Activated naive CD4-positive, alpha-beta T cell treated with anti-CD3 and anti-CD28 coated beads, Interleukin-2, amount 50 U/mL, for 24 hours (primary cell): ENCODE data around the gene LRRC4C.
"Not testable (repeated sequence)": the region's sequence is repeated elsewhere in the genome, so short reads cannot be mapped to it uniquely, and the experiment has no call there.

Experiments
- H3K27ac Mint-ChIP-seq: one replicate; pipeline ENCODE4 v1.8.0; 2021; ENCODE audit warnings: mild to moderate bottlenecking, mixed read lengths
- H3K27me3 Mint-ChIP-seq: one replicate; pipeline ENCODE4 v1.8.0; 2021; ENCODE audit warnings: mixed read lengths
- H3K36me3 Mint-ChIP-seq: one replicate; pipeline ENCODE4 v1.8.0; 2021; ENCODE audit warnings: mixed read lengths
- H3K4me1 Mint-ChIP-seq: one replicate; pipeline ENCODE4 v1.8.0; 2021; ENCODE audit warnings: mixed read lengths
- H3K4me3 Mint-ChIP-seq: one replicate; pipeline ENCODE4 v1.8.0; 2021; ENCODE audit warnings: mild to moderate bottlenecking, mixed read lengths
- H3K9me3 Mint-ChIP-seq: one replicate; pipeline ENCODE4 v1.8.0; 2021; ENCODE audit warnings: mixed read lengths

The LRRC4C gene

DNA sequence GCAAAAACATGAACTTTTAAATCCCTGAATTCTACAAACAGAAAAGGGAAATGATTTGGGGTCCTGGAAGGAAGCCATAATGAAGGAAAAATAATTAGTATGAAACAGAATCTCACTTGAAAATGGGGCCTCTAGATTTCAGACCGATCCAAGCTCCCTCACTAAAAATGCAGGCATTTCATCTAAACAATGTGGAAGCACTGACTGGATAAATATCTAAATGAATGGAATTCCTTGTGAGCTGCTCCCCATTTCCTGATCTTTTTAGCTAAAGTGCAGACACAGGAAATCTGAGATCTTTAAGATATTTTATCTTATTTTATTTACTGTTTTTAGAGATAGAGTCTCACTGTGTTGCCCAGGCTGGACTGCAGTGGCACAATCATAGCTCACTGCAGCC, 1255.8 kb downstream of the LRRC4C start:
- no peaks in the 10 kb centered on the region for H3K27me3 Mint-ChIP-seq
- H3K4me3 Mint-ChIP-seq, result no peak overlapping the region
- H3K4me1 Mint-ChIP-seq, result no peaks in the 10 kb centered on the region
- peaks cover 16% of the 10 kb centered on the region for H3K9me3 Mint-ChIP-seq
- no peaks in the 10 kb centered on the region for H3K36me3 Mint-ChIP-seq
- no peak overlapping the region for H3K27ac Mint-ChIP-seq

DNA sequence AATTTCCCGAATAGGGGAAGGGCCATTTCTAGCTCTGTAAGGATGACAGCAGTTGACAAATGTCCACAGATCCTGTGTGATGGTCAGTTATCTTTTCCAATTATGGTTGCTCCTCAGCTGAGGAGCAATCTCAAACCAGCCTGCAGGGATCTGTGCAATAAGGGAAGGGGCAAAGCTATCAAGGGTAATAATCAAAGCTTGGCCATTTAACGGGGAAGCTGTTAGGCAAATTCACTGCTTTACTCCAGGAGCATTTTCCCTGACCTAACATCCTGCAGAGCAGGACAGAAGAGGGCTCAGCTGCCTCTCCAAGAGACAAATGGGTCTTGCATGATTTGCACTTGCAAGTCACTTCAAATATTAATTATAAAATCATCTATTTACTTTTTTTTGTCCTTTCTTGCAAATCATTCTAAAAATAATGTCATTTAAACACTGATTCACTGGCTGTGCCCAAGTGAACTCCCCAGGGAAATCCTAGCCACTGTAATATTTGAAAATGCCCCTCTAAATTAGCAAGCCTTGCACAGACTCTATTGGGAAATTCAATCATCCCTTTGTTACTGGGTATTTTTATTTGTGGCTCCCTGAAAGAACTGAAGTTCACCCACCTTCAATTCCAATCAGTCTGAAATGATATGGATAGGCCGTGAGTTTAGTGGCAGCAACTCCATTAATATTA, 1256.7 kb downstream of the LRRC4C start:
- no peak overlapping the region for H3K4me3 Mint-ChIP-seq
- no peaks in the 10 kb centered on the region for H3K36me3 Mint-ChIP-seq
- H3K27ac Mint-ChIP-seq, result no peak overlapping the region
- no peaks in the 10 kb centered on the region for H3K4me1 Mint-ChIP-seq
- peaks cover 17% of the 10 kb centered on the region for H3K9me3 Mint-ChIP-seq
- no peaks in the 10 kb centered on the region for H3K27me3 Mint-ChIP-seq

DNA sequence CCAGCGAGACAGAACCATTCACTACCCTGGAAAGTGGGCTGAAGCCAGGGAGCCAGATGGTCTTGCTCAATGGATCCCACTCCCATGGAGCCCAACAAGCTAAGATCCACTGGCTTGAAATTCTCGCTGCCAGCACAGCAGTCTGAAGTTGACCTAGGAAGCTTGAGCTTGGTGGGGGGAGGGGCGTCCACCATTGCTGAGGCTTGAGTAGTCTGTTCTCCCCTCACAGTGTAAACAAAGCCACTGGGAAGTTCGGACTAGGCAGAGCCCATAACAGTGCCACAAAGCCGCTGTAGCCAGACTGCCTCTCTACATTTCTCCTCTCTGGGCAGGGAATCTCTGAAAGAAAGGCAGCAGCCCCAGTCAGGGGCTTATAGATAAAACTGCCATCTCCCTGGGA, 1266.9 kb downstream of the LRRC4C start:
- not testable (repeated sequence) for H3K27me3 Mint-ChIP-seq, H3K9me3 Mint-ChIP-seq, H3K4me3 Mint-ChIP-seq, H3K4me1 Mint-ChIP-seq, H3K27ac Mint-ChIP-seq, H3K36me3 Mint-ChIP-seq

DNA sequence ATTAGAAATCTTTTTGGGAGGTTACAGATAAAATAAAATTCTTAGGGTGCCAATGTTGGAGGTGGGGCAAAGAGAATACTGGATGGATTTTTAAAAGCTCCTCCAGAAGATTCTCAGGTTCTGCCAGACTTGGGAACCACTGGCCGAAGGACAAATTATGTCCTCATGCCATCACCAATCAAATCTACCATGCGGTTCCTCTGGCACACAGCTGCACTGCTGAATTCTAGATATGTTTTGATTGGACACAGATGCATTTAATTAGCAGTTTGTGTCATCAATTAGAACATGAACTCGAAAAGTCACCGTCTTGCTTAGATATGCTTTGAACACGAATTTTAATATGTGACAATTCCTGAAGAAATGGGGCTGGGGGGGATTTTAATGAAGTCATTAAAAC, 1269.2 kb downstream of the LRRC4C start:
- Mint-ChIP-seq H3K27me3 (no peaks in the 10 kb centered on the region), H3K27ac (no peak overlapping the region), H3K36me3 (no peaks in the 10 kb centered on the region), H3K9me3 (peaks cover 5% of the 10 kb centered on the region), H3K4me1 (no peaks in the 10 kb centered on the region), H3K4me3 (no peak overlapping the region)

DNA sequence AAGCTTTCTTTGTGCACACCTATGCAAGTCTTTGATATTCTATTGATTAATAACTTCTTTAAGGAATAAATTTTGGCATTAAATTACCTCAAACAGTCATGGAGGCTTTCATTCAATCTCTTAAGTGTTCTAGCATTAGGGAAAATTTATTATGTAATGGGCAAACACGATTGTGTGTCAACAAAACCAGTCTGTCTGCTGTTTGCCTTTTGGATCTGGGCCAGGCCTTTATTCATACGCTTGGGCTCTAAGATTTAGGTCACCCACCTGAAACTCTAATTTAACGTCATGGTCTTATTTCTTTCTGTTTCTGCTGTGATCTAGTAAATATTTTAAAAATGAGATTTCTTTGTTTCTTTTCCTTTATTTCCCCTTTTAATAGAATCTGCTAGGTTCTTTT, 1270.6 kb downstream of the LRRC4C start:
- Mint-ChIP-seq H3K4me3 (no peak overlapping the region), H3K27ac (no peak overlapping the region), H3K36me3 (no peaks in the 10 kb centered on the region), H3K4me1 (no peaks in the 10 kb centered on the region), H3K9me3 (peaks cover 5% of the 10 kb centered on the region), H3K27me3 (no peaks in the 10 kb centered on the region)

DNA sequence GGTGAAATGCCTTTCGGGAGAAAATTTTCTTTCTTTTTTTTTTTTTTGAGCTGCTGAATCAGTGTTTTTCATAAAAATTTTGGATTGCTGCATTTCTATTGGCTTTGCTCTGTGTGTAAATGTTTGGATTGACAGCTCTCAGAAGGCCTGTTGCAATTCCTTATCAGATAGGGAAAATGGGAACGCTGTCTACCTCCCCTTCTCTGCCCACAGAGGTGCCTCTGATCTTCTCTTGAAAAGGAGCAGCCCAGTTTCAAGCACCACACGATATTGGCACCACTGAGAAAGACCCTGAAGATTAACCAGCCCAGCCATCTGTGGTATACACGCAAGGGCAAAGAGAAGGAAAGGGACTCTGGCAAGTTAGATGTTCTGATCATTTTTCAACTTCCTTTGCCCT, 1272.2 kb downstream of the LRRC4C start:
- Mint-ChIP-seq H3K4me1 (no peaks in the 10 kb centered on the region), H3K27me3 (no peaks in the 10 kb centered on the region), H3K4me3 (no peak overlapping the region), H3K27ac (no peak overlapping the region), H3K9me3 (no peaks in the 10 kb centered on the region), H3K36me3 (no peaks in the 10 kb centered on the region)

DNA sequence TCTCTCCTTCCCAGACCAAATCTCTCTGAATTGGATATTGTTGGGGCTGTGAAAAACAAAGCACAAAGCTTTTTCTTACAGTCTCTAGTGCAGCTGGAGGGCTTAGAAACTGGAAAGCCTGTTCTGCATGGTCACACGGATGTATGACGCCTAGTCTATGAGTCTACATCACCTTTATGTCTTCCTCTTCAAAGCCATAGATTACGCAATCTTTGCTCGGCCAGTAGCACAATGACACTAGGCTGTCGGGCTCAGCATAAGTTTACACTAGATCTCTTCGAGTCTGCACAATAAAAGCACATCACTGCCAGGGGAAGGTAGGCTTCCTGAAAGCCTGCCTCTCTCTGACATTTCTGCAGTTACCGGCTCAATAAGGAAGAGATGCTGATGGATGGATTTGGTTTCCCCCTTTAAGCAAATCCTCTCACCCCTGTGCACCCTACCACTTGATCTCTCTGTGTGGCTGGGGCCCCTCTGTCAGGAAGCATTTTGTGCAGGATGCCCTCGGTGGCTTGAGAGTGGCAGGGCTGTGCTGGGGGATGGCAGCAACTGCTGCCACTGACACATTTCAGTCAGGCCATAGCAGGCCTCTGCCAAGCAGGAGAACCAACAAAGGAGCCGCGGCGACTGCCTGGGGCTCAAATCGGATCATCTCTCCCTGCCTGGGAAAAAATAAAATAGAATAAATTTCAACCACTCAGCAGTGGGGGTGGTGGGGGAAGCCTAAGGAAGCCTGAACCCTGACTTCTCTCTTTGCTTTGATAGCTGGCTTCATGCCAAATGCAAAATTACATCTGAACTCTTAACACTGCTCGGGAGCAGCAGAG, 1272.8 kb downstream of the LRRC4C start:
- Mint-ChIP-seq H3K4me3 (no peak overlapping the region), H3K36me3 (no peaks in the 10 kb centered on the region), H3K9me3 (no peaks in the 10 kb centered on the region), H3K27me3 (no peaks in the 10 kb centered on the region), H3K27ac (no peak overlapping the region), H3K4me1 (no peaks in the 10 kb centered on the region)

DNA sequence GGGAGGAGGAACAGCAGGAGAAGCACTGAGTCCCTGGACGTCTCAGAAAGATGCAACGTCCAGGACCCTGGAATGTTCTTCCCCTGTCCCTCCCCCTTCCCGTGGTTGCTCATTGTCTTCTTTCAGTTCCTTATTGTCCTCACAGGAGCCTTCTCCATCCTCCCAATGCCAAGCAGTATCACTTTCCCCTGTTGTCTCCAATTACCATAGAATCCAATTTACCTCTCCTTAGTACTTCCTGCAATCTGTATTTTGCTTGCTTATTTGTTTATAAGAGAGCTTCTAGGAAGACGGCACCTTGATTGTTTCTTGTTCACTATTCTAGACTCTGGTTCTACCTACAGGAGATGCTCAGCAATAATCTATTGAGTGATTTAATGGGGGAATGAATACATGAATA, 1273.7 kb downstream of the LRRC4C start:
- H3K9me3 Mint-ChIP-seq, result no peaks in the 10 kb centered on the region
- no peaks in the 10 kb centered on the region for H3K36me3 Mint-ChIP-seq
- no peaks in the 10 kb centered on the region for H3K4me1 Mint-ChIP-seq
- H3K27ac Mint-ChIP-seq, result no peak overlapping the region
- no peak overlapping the region for H3K4me3 Mint-ChIP-seq
- H3K27me3 Mint-ChIP-seq, result no peaks in the 10 kb centered on the region

DNA sequence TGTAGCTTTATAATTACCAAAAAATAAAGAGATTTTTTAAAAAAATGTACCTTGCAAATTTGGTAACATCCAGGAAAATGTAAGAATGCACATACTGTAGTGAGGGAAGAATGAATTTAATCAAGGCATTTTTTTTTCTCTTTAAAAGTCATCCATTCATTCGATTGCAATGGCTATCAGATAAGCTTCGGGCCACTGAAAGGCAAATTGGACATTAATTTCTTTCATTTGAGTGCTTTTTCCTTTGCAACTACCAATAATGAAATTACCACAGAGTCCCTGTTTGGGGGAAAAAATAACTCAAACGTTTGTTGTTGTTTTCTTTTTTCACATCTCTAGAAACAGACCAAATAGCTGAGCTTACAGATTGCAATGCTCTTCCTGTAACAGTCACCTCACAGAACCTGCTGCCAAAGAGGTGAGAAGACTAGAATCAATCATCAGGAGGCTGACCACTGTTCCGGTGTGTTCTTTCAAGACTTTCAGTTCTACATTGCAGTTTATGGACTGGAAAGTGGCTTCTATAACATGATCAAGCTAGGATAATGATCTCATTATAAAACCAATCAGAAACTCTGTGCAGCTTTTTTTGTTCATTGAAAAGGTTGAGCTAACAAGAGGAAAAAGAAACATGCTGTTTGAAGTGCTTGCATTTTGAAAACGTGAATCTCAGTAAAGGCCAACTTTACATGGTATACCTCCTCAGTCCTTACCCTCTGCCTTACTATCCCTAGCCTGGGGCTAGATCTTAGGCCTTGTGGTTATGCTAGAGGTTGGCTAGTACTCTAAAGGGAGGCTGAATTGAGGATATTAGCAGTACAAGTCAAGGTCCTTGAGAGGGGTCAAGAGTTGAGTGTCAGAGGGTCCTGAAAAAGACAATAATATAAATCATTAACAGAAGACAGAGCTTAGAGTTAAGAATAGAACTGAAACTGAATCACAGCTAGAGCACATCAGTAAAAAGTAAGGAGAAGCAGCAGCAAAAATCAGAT, 1276.1 kb downstream of the LRRC4C start:
- H3K36me3 Mint-ChIP-seq, result no peaks in the 10 kb centered on the region
- no peaks in the 10 kb centered on the region for H3K9me3 Mint-ChIP-seq
- H3K27me3 Mint-ChIP-seq, result no peaks in the 10 kb centered on the region
- H3K4me1 Mint-ChIP-seq, result no peaks in the 10 kb centered on the region
- H3K4me3 Mint-ChIP-seq, result no peak overlapping the region
- no peak overlapping the region for H3K27ac Mint-ChIP-seq

DNA sequence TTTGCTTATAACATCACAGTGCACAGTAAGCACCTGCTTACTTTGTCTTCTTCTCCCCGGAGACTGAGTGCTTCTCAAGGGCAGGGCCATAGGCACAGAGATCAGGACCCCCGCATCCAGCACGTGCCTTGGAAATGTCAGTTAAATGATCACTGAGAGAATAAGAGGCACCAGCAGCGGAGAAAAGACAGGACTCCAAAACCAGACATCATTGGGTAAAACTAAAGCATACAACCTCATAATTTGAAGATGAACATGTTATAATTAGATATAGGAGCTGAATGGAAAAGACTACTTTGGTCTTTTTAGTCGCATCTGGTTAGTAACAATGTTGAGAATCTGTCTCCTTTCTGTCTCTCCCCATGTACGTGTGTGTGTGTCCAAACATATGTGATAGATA, 1279.9 kb downstream of the LRRC4C start:
- no peak overlapping the region for H3K4me3 Mint-ChIP-seq
- no peaks in the 10 kb centered on the region for H3K36me3 Mint-ChIP-seq
- peaks cover 7% of the 10 kb centered on the region for H3K9me3 Mint-ChIP-seq
- no peaks in the 10 kb centered on the region for H3K27me3 Mint-ChIP-seq
- H3K4me1 Mint-ChIP-seq, result no peaks in the 10 kb centered on the region
- no peak overlapping the region for H3K27ac Mint-ChIP-seq

DNA sequence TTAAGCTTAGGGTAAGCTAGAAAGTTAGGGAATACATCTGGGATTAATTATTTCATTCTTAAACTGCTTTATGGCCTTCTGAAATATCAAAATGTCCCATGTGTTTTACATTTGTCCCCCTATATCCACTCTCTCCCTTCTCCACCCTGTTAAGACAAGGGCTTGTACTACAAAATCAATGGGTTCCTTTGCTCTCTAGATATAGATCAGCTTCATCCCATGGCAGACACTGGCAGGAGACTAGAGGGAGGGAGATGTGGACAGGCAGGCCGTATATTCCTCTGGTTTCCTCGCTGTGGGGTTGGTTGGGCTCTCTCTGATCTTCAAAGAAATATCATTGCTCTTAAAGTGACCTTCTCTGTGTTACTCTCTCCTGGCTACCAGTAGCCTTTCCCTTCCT, 1281.0 kb downstream of the LRRC4C start:
- peaks cover 7% of the 10 kb centered on the region for H3K9me3 Mint-ChIP-seq
- H3K27ac Mint-ChIP-seq, result no peak overlapping the region
- no peak overlapping the region for H3K4me3 Mint-ChIP-seq
- H3K36me3 Mint-ChIP-seq, result no peaks in the 10 kb centered on the region
- H3K27me3 Mint-ChIP-seq, result no peaks in the 10 kb centered on the region
- H3K4me1 Mint-ChIP-seq, result no peaks in the 10 kb centered on the region

DNA sequence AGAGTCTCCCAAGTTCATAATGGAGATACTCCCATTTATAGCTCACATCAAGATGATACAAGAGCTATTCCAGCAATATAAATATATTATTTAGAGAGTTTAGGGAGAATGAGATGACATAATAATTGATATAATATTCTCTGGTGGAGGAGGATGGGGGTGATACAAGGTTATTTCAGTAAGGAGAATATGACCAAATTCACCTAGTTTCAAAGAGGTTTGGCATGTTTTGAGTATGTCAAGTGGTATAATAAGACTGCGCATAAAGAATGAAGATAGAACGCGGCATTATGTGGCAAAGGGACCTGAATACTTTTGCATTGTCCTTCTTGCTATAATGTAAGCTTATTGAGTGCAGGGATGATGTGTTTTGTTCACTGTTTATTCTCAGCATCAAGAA, 1283.5 kb downstream of the LRRC4C start:
- no peak overlapping the region for H3K27ac Mint-ChIP-seq
- H3K36me3 Mint-ChIP-seq, result no peaks in the 10 kb centered on the region
- H3K27me3 Mint-ChIP-seq, result no peaks in the 10 kb centered on the region
- H3K4me3 Mint-ChIP-seq, result no peak overlapping the region
- peaks cover 7% of the 10 kb centered on the region for H3K9me3 Mint-ChIP-seq
- no peaks in the 10 kb centered on the region for H3K4me1 Mint-ChIP-seq

DNA sequence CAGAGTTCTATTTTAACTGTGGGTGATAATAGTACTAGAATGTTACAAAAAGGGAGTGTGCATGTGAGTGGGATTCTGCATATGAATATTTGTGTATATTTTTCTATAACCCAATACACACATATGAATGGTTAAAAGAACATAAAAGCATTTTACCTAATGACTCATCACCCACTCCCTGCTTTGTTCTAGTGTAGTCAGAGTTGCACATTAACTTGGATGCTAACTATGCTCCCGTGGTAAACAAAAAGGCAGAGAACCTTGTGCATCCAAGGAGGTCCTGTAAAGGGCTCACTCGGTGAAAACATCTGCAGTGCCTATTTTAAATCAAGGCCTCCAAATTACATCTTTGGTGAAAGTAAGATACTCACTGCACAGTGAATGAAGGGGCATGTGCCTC, 1289.4 kb downstream of the LRRC4C start:
- peaks cover 8% of the 10 kb centered on the region for H3K9me3 Mint-ChIP-seq
- H3K36me3 Mint-ChIP-seq, result no peaks in the 10 kb centered on the region
- H3K27me3 Mint-ChIP-seq, result no peaks in the 10 kb centered on the region
- no peak overlapping the region for H3K4me3 Mint-ChIP-seq
- H3K4me1 Mint-ChIP-seq, result no peaks in the 10 kb centered on the region
- no peak overlapping the region for H3K27ac Mint-ChIP-seq

DNA sequence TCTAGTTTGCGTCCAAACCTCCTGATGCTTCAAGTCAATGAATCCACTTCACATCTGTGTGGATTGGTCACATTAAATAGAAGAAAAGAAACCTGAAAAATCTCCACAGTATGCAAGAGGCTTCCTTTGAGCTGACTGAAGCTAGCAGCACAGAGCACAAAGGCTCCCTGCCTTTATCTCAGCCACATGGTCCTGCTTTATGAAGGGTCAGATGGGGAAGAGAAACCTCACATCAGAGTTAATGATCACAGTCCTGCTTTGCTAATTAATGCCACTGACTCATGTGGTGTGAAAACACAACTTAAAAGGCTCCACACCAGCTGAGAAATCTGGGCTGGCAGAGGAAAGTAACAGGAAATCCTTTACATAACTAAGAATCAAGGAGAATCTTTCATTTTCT, 1291.0 kb downstream of the LRRC4C start:
- H3K36me3 Mint-ChIP-seq, result no peaks in the 10 kb centered on the region
- no peaks in the 10 kb centered on the region for H3K27me3 Mint-ChIP-seq
- no peaks in the 10 kb centered on the region for H3K4me1 Mint-ChIP-seq
- peaks cover 10% of the 10 kb centered on the region for H3K9me3 Mint-ChIP-seq
- H3K27ac Mint-ChIP-seq, result peak overlapping the region; percentile 53
- H3K4me3 Mint-ChIP-seq, result no peak overlapping the region

DNA sequence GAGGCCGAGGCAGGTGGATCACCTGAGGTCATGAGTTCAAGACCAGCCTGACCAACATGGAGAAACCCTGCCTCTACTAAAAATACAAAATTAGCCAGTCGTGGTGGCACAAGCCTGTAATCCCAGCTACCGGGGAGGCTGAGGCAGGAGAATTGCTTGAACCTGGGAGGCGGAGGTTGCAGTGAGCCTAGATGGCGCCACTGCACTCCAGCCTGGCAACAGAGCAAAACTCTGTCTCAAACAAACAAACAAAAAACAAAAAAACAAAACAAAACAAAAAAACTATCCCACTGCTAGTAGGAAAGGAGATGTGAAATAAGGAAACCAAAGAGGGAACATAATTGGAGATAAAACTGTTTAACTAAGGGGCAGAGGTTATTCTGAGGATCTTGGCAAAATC, 1291.6 kb downstream of the LRRC4C start:
- peaks cover 13% of the 10 kb centered on the region for H3K9me3 Mint-ChIP-seq
- not testable (repeated sequence) for H3K27ac Mint-ChIP-seq, H3K27me3 Mint-ChIP-seq, H3K4me1 Mint-ChIP-seq, H3K36me3 Mint-ChIP-seq, H3K4me3 Mint-ChIP-seq

DNA sequence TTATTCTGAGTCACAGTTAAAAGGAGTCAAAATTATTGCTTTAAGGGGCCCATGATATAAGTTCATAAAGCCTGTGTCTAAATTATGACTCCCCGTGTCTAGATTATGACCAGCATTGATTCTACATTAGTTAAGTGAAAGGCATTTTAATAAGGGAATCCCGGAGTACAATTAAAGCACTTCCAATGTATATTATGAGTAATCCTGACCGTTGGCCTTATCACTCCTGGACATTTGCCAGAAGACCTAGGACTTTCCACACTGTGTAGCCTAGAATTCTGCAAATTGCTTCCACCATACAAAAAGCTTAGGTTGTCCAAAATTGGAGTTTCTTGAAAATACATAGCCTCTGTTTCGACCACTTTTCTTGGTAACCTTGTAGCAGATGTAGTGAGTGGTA, 1292.6 kb downstream of the LRRC4C start:
- no peaks in the 10 kb centered on the region for H3K4me1 Mint-ChIP-seq
- no peak overlapping the region for H3K4me3 Mint-ChIP-seq
- H3K9me3 Mint-ChIP-seq, result peaks cover 14% of the 10 kb centered on the region
- no peaks in the 10 kb centered on the region for H3K36me3 Mint-ChIP-seq
- no peaks in the 10 kb centered on the region for H3K27me3 Mint-ChIP-seq
- H3K27ac Mint-ChIP-seq, result no peak overlapping the region
